Tibial artery (tissue), 4 donors: ENCODE results near the gene ERF.

Experiments
- DNase-seq, 2 donors: peaks; one replicate each; pipeline ENCODE4 v3.0.0-alpha.2; 2019
- H3K27ac ChIP-seq, 2 donors: fragments of 200-600 bp; sonication (generic) in 1 of 2; 1 replicate in 1 of 2; 2 replicates in 1 of 2; pipeline ENCODE4 v1.5.1; 2018 to 2019; ENCODE audit warnings: mild to moderate bottlenecking in 1 of 2
- H3K27me3 ChIP-seq, 2 donors: fragments of 200-600 bp; sonication (generic) in 1 of 2; one replicate each; pipeline versions ENCODE4 v1.5.1 to v1.6.0; 2016 to 2019
- H3K36me3 ChIP-seq, 3 donors: fragments of 200-600 bp; sonication (generic) in 2 of 3; one replicate each; pipeline ENCODE4 v1.5.1; 2016 to 2019; ENCODE audit warnings: mild to moderate bottlenecking in 2 of 3
- H3K4me1 ChIP-seq, 4 donors: fragments of 200-600 bp; sonication (generic) in 2 of 4; 1 replicate in 3 of 4; 2 replicates in 1 of 4; pipeline ENCODE4 v1.5.1; 2016 to 2019
- H3K4me3 ChIP-seq, 2 donors: fragments of 200-600 bp; sonication (generic) in 1 of 2; 1 replicate in 1 of 2; 2 replicates in 1 of 2; pipeline ENCODE4 v1.5.1; 2018 to 2019; ENCODE audit warnings: mild to moderate bottlenecking in 2 of 2
- H3K9me3 ChIP-seq, 3 donors: fragments of 200-600 bp; sonication (generic) in 1 of 3; one replicate each; pipeline ENCODE4 v1.5.1; 2016 to 2019
- CTCF ChIP-seq, 2 experiments: fragments of 200-600 bp in 1 of 2; fragments of 450-650 bp in 1 of 2; IDR thresholded peaks; one replicate each; pipeline ENCODE4 v1.5.1; 2017 to 2019; ENCODE audit warnings: antibody characterized with exemption in 2 of 2, mild to moderate bottlenecking in 1 of 2, moderate library complexity in 1 of 2
- intact Hi-C: fragments of 100-400 bp; cut with DNase I; formaldehyde crosslinking; loops from one replicate; pipeline ENCODE4 v1.15.0; 2023; ENCODE audit warnings: low total_unique reads

Gene ERF

GRCh38 chr19:42254089-42254849, 659 bp downstream of the ERF start:
- Histone ChIP-seq H3K27ac (peak overlapping the region; percentile 99), H3K4me1 (peaks cover 0 to 51% (median 45%) of the 10 kb centered on the region in 4 donors), H3K27me3 (no peaks in the 10 kb centered on the region), H3K9me3 (no peaks in the 10 kb centered on the region), H3K36me3 (peaks cover 0 to 12% (median 9%) of the 10 kb centered on the region in 3 donors), H3K4me3 (peak overlapping the region; percentile 85 to 97)
- TF ChIP-seq CTCF (IDR thresholded peaks at IDR 0.05) = no peak
- intact Hi-C loops = loop anchor here (1.0 kb wide), 1 partner anchor 14 kb away; no protein-coding TSS in a partner anchor
- DNase-seq = peak; percentile 74 to 89

GRCh38 chr19:42253245-42254088, 1.5 kb downstream of the ERF start:
- peaks cover 0 to 58% (median 45%) of the 10 kb centered on the region in 4 donors for H3K4me1 ChIP-seq
- TF ChIP-seq CTCF (IDR thresholded peaks at IDR 0.05) = no peak
- intact Hi-C loops = loop anchor here (1.0 kb wide), 1 partner anchor 15 kb away; no protein-coding TSS in a partner anchor
- peak overlapping the region; percentile 99 for H3K27ac ChIP-seq
- H3K9me3 ChIP-seq = no peaks in the 10 kb centered on the region
- H3K4me3 ChIP-seq = peak overlapping the region; percentile 85 to 97
- no peaks in the 10 kb centered on the region for H3K27me3 ChIP-seq
- H3K36me3 ChIP-seq = peaks cover 0 to 20% (median 17%) of the 10 kb centered on the region in 3 donors
- DNase-seq = peak; percentile 65 to 86

- Histone ChIP-seq H3K9me3 (no peaks in the 10 kb centered on the region), H3K27me3 (no peaks in the 10 kb centered on the region), H3K36me3 (peaks cover 0 to 23% (median 21%) of the 10 kb centered on the region in 3 donors), H3K27ac (peak overlapping the region; percentile 99), H3K4me3 (peak overlapping the region; percentile 85 to 97), H3K4me1 (peaks cover 0 to 60% (median 46%) of the 10 kb centered on the region in 4 donors)
- TF ChIP-seq CTCF (IDR thresholded peaks at IDR 0.05) = no peak
- intact Hi-C loops = no loop called here
- DNase-seq = peak; percentile 70 to 86
Observed at GRCh38 chr19:42252365-42253244, 2.3 kb downstream of the ERF start.

GRCh38 chr19:42251572-42252358, 3.2 kb downstream of the ERF start:
- peaks cover 0 to 64% (median 46%) of the 10 kb centered on the region in 4 donors for H3K4me1 ChIP-seq
- no peaks in the 10 kb centered on the region for H3K9me3 ChIP-seq
- H3K4me3 ChIP-seq = peak overlapping the region; percentile 85 to 97
- TF ChIP-seq CTCF (IDR thresholded peaks at IDR 0.05) = no peak
- H3K27ac ChIP-seq = peak overlapping the region; percentile 99
- DNase-seq = no peak
- no peaks in the 10 kb centered on the region for H3K27me3 ChIP-seq
- intact Hi-C loops = no loop called here
- peaks cover 0 to 23% (median 21%) of the 10 kb centered on the region in 3 donors for H3K36me3 ChIP-seq
